Left ventricle myocardium inferior (tissue), 1 donor: ENCODE measurements around the gene CREG1. TPM values are rescaled to one million over a fixed set of nuclear protein-coding genes. Genes with fewer than 3 reads are reported as not detected.
"Not testable (repeated sequence)": the region's sequence is repeated elsewhere in the genome, so short reads cannot be mapped to it uniquely, and the experiment has no call there.

Experiments
- DNase-seq: peaks from one replicate; pipeline ENCODE4 v3.0.0-alpha.2; 2020
- H3K27ac ChIP-seq: fragments of 200-600 bp; replicated peaks from 2 replicates; pipeline ENCODE4 v1.8.0; 2021
- H3K27me3 ChIP-seq: fragments of 200-600 bp; 2 replicates; pipeline ENCODE4 v1.8.0; 2021; ENCODE audit warnings: low read depth
- H3K36me3 ChIP-seq: fragments of 200-600 bp; 2 replicates; pipeline ENCODE4 v1.8.0; 2021
- H3K4me1 ChIP-seq: fragments of 200-600 bp; 2 replicates; pipeline ENCODE4 v1.8.0; 2021
- H3K4me3 ChIP-seq: fragments of 200-600 bp; 2 replicates; pipeline ENCODE4 v1.8.0; 2021; ENCODE audit warnings: mild to moderate bottlenecking, moderate library complexity
- H3K9me3 ChIP-seq: fragments of 200-600 bp; replicated peaks from 2 replicates; pipeline ENCODE4 v1.8.0; 2021
- intact Hi-C: fragments of 100-400 bp; cut with micrococcal nuclease; formaldehyde crosslinking; loops from one replicate; pipeline ENCODE4 v1.11.0; 2022
- total RNA-seq: library from RNA; stranded (reverse); fragmentation: NEBNext Ultra II Directional; extraction: Animal tissue kit (Norgen Biotek cat#: 25700); gene quantifications from one replicate; pipeline ENCODE4 v1.2.1, GENCODE V29; 2021
- TF ChIP-seq, protein P1 (sequence below): fragments of 200-600 bp; IDR thresholded peaks from 2 replicates; pipeline ENCODE4 v1.8.0; 2021; ENCODE audit warnings: antibody characterized with exemption, mild to moderate bottlenecking, borderline replicate concordance
- donor health status: DM: no; HTN: yes; CAD: no; lungs with severe emphysema.

The CREG1 gene
- total RNA-seq, 1 donor from 2014 or later = 81.3 TPM

DNA sequence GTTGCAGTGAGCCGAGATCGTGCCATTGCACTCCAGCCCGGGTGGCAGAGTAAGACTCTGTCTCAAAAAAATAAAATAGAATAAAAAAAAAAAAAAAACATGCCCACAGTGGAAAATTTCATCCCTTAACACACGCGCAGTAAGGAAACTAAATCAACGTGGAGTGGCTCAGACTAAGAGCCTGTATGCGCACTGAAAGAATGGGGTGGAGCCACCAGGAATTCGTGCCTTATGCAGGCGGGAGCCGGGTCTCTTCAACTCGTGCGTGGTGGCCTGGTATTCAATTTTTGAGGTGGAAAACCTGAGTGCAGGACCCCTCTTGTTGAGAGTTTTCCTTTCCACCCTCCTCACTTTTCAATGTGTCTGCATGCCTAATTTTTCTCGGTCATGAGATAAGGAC lies 22.1 kb upstream of the CREG1 start:
- intact Hi-C loops = no loop called here
- H3K4me3 ChIP-seq = no peak overlapping the region
- H3K27me3 ChIP-seq = no peaks in the 10 kb centered on the region
- no peak for DNase-seq
- peaks cover 6% of the 10 kb centered on the region for H3K9me3 ChIP-seq
- H3K27ac ChIP-seq = no peak overlapping the region
- no peaks in the 10 kb centered on the region for H3K36me3 ChIP-seq
- TF ChIP-seq, protein P1, sequence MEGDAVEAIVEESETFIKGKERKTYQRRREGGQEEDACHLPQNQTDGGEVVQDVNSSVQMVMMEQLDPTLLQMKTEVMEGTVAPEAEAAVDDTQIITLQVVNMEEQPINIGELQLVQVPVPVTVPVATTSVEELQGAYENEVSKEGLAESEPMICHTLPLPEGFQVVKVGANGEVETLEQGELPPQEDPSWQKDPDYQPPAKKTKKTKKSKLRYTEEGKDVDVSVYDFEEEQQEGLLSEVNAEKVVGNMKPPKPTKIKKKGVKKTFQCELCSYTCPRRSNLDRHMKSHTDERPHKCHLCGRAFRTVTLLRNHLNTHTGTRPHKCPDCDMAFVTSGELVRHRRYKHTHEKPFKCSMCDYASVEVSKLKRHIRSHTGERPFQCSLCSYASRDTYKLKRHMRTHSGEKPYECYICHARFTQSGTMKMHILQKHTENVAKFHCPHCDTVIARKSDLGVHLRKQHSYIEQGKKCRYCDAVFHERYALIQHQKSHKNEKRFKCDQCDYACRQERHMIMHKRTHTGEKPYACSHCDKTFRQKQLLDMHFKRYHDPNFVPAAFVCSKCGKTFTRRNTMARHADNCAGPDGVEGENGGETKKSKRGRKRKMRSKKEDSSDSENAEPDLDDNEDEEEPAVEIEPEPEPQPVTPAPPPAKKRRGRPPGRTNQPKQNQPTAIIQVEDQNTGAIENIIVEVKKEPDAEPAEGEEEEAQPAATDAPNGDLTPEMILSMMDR = no peak
- H3K4me1 ChIP-seq = no peaks in the 10 kb centered on the region

DNA sequence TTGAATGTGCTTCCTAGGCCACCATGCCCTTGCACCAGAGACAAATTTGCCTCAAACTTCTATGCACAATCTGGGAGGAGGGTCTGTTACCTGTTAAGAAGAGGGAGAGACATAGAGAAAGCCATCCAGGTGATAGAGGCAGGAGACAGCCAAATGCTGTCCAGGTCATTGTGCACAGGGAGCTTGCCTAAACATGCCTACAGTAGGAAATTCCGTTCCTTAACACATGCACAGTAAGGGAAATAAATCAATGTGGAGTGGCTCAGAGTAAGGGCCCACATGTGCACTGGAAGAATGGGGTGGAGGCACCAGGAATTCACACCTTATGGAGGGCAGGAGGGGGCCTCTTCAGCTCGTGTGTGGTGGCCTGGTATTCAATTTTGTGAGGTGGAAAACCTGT lies 19.5 kb upstream of the CREG1 start:
- no peaks in the 10 kb centered on the region for H3K4me1 ChIP-seq
- intact Hi-C loops = no loop called here
- H3K36me3 ChIP-seq = no peaks in the 10 kb centered on the region
- DNase-seq = no peak
- H3K27ac ChIP-seq = no peak overlapping the region
- H3K27me3 ChIP-seq = no peaks in the 10 kb centered on the region
- TF ChIP-seq, protein P1 = no peak
- H3K4me3 ChIP-seq = no peak overlapping the region
- H3K9me3 ChIP-seq = peaks cover 6% of the 10 kb centered on the region

DNA sequence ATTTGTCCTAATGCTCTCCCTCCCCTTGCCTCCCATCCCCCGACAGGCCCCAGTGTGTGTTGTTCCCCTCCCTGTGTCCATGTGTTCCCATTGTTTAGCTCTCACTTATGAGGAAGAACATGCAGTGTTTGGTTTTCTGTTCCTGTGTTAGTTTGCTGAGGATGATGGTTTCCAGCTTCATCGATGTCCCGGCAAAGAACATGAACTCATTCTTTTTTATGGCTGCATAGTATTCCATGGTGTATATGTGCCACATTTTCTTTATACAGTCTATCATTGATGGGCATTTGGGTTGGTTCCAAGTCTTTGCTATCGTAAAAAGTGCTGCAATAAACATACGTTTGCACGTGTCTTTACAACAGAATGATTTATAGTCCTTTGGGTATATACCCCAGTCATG lies 17.1 kb upstream of the CREG1 start:
- H3K27ac ChIP-seq, H3K27me3 ChIP-seq, H3K9me3 ChIP-seq, H3K4me3 ChIP-seq, DNase-seq, H3K36me3 ChIP-seq, intact Hi-C loops: not testable (repeated sequence)
- H3K4me1 ChIP-seq = peaks cover 21% of the 10 kb centered on the region

DNA sequence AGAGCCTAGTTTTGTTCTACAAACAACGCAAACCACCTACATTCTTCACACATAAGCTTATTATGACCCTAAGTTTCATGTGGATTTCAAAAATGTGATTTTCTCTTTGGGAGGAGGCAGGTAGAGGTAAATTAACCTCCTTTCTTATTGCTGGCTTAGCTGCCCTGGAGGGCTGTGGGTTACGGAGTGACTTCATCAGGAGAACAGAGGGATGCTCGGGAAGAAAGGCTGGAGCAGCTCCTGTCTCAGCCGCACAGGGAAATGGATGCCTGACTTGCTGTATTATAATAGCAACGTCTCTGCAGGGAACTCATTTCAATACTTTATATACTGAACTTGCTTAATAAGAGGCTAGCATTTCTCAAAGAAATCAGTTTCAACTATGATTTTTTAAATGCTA lies 14.1 kb upstream of the CREG1 start:
- intact Hi-C loops = no loop called here
- Histone ChIP-seq H3K27ac (no peak overlapping the region), H3K9me3 (no peaks in the 10 kb centered on the region), H3K4me3 (no peak overlapping the region), H3K4me1 (peaks cover 41% of the 10 kb centered on the region), H3K27me3 (no peaks in the 10 kb centered on the region), H3K36me3 (no peaks in the 10 kb centered on the region)
- TF ChIP-seq, protein P1 = no peak
- DNase-seq = no peak

DNA sequence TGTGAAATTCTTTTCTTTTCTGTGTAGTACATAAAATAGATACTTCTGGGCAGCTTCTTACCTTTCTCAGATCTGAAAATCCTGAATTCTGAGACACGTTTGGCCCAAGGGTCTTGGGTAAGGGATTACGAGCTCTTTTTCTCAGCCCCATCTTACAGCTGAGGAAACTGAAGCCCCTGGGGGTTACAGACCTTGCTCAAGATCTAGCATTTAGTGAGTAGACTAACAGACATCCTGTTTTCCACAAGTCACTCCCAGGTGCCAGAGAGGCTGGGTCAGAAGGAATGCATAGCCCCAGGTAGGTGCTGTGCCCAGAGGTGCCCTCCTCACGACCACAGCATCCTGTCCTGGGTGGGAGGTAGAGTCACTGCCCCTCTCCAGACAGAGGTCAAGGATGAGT lies 13.2 kb upstream of the CREG1 start:
- TF ChIP-seq, protein P1 = no peak
- intact Hi-C loops = no loop called here
- Histone ChIP-seq H3K27ac (no peak overlapping the region), H3K27me3 (no peaks in the 10 kb centered on the region), H3K36me3 (no peaks in the 10 kb centered on the region), H3K4me1 (peaks cover 41% of the 10 kb centered on the region), H3K9me3 (no peaks in the 10 kb centered on the region), H3K4me3 (no peak overlapping the region)
- DNase-seq = no peak

DNA sequence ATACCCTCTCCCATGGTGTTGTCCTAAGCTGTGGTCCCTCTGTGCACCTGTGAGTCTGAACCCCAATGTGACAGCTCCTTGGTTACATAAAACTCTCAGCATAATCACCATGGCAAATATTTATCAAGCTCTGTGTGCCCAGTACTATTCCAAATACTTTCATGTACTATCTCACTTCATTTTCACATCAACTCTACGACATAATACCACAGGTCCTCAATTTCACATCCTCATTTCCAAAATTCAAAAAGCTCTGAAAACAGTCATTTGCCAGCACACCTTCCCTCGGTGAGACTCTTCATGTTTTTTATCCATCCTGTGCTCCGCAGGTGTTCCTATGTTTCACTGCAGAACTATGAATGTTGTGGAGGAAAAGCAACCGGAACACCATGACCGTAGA lies 12.4 kb upstream of the CREG1 start:
- H3K4me3 ChIP-seq = no peak overlapping the region
- peaks cover 41% of the 10 kb centered on the region for H3K4me1 ChIP-seq
- no peak for DNase-seq
- intact Hi-C loops = no loop called here
- H3K27ac ChIP-seq = no peak overlapping the region
- H3K9me3 ChIP-seq = no peaks in the 10 kb centered on the region
- no peaks in the 10 kb centered on the region for H3K36me3 ChIP-seq
- H3K27me3 ChIP-seq = no peaks in the 10 kb centered on the region
- TF ChIP-seq, protein P1 = no peak
